CD4-positive, CD25-positive, alpha-beta regulatory T cell (primary cell): ENCODE measurements around the gene SORCS2. TPM values are rescaled to one million over a fixed set of nuclear protein-coding genes. Genes with fewer than 3 reads are reported as not detected.

Experiments used
- ATAC-seq, 2 donors: fragments of 150-1000 bp; cut with Tn5 transposase; one replicate each; pipeline ENCODE4 v1.10.0; 2021; ENCODE audit warnings: low read depth in 2 of 2, moderate number of reproducible peaks in 2 of 2, moderate library complexity in 1 of 2
- DNase-seq, 3 donors: peaks; one replicate each; pipeline versions ENCODE4 v3.0.0 to v3.0.0-alpha.2; 2012 to 2022; ENCODE audit warnings: mixed read lengths in 1 of 3
- H3K27ac ChIP-seq: one replicate; pipeline ENCODE4 v1.7.0; 2013; ENCODE audit warnings: mild to moderate bottlenecking, low read length; ENCODE audit not compliant: insufficient read depth, poor library complexity, severe bottlenecking
- H3K27me3 ChIP-seq: one replicate; pipeline ENCODE4 v1.7.0; 2013; ENCODE audit warnings: low read length; ENCODE audit not compliant: control insufficient read depth, insufficient read depth
- H3K36me3 ChIP-seq: one replicate; pipeline ENCODE4 v1.7.0; 2013; ENCODE audit warnings: mild to moderate bottlenecking, low read length, moderate library complexity; ENCODE audit not compliant: control insufficient read depth, insufficient read depth
- H3K4me1 ChIP-seq: 2 replicates; pipeline ENCODE4 v1.7.0; 2013; ENCODE audit warnings: mild to moderate bottlenecking, low read length; ENCODE audit not compliant: insufficient read depth, control insufficient read depth, poor library complexity, severe bottlenecking
- H3K4me3 ChIP-seq: one replicate; pipeline ENCODE4 v1.7.0; 2013; ENCODE audit warnings: low read depth, mild to moderate bottlenecking, low read length, moderate library complexity
- H3K9me3 ChIP-seq, 2 experiments: 1 replicate in 1 of 2; 2 replicates in 1 of 2; pipeline ENCODE4 v1.7.0; 2013; ENCODE audit warnings: low read length in 2 of 2, mild to moderate bottlenecking in 1 of 2, moderate library complexity in 1 of 2; ENCODE audit not compliant: control insufficient read depth in 2 of 2
- H3K27ac Mint-ChIP-seq, 3 donors: one replicate each; pipeline ENCODE4 v1.8.0; 2020 to 2022; ENCODE audit warnings: mild to moderate bottlenecking in 3 of 3, mixed read lengths in 3 of 3, moderate library complexity in 2 of 3
- H3K27me3 Mint-ChIP-seq: one replicate; pipeline ENCODE4 v1.8.0; 2022; ENCODE audit warnings: mild to moderate bottlenecking, mixed read lengths
- H3K36me3 Mint-ChIP-seq: one replicate; pipeline ENCODE4 v1.8.0; 2020; ENCODE audit warnings: mixed read lengths
- H3K4me1 Mint-ChIP-seq, 4 donors: one replicate each; pipeline ENCODE4 v1.8.0; 2020 to 2022; ENCODE audit warnings: mixed read lengths in 4 of 4, mild to moderate bottlenecking in 1 of 4
- H3K4me3 Mint-ChIP-seq, 4 donors: one replicate each; pipeline ENCODE4 v1.8.0; 2020 to 2022; ENCODE audit warnings: mild to moderate bottlenecking in 4 of 4, mixed read lengths in 4 of 4, moderate library complexity in 3 of 4
- H3K9me3 Mint-ChIP-seq, 7 donors: one replicate each; pipeline ENCODE4 v1.8.0; 2020 to 2022; ENCODE audit warnings: mixed read lengths in 7 of 7, mild to moderate bottlenecking in 3 of 7, moderate library complexity in 2 of 7
- polyA plus RNA-seq, 4 donors: library from polyadenylated mRNA; unstranded; fragments of 300-500 nt; fragmentation: Illumina TruSeq; gene quantifications; one replicate each; pipeline ENCODE4 v1.2.3, GENCODE V29; 2021
- total RNA-seq: library from RNA; stranded (reverse); gene quantifications from one replicate; pipeline ENCODE4 v1.2.3, GENCODE V29; 2022

Gene SORCS2
- total and polyA plus RNA-seq, 5 donors from 2014 or later: not detected

DNA sequence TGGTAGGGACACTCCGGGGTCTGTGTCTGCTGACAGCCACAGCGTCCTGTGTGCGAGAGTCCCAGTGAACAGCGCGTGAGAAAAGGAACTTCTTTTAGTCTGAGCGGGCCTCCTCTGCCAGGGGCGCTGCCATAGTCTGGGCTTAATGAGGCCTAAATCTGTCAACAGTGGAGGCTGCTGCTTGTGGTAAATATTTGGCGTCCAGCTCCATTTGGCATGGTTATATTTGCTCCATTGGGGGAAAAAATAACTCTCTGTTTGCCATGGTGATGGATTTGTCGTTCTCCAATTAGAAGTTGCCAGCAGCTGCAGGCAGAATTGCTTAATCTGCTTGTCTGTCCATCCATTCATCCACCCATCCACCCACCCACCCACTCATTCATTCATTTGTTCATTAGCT is 313.8 kb downstream of the SORCS2 start:
- H3K27ac ChIP-seq: no peak overlapping the region
- H3K4me3 ChIP-seq: no peak overlapping the region
- no peaks in the 10 kb centered on the region for H3K4me1 Mint-ChIP-seq
- DNase-seq: no peak
- H3K27me3 ChIP-seq: no peaks in the 10 kb centered on the region
- no peak for ATAC-seq
- H3K4me1 ChIP-seq: no peaks in the 10 kb centered on the region
- H3K9me3 ChIP-seq: no peaks in the 10 kb centered on the region
- peaks cover 0 to 2% (median 0%) of the 10 kb centered on the region in 7 donors for H3K9me3 Mint-ChIP-seq
- no peak overlapping the region for H3K4me3 Mint-ChIP-seq
- H3K36me3 ChIP-seq: no peaks in the 10 kb centered on the region
- H3K27me3 Mint-ChIP-seq: peaks cover 8% of the 10 kb centered on the region
- H3K36me3 Mint-ChIP-seq: no peaks in the 10 kb centered on the region
- no peak overlapping the region for H3K27ac Mint-ChIP-seq

DNA sequence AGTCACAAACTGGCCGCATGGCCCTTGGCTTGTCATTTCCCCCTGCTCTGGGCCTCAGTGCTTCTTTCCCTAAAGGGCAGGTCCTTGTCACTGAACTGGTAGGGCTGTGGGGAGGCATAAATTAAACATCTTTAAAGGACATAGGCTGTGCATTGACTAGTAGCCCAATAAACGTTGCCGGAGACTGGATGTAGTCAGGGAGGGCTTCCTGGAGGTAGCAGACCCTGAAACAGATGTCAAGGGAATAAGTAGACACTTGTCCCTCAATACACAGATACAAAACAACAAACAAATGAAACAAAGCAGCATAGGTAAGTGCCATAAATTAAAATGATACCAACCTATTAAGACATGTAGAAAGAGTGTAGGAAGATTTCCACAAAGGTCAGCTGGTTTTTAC is 314.2 kb downstream of the SORCS2 start:
- Mint-ChIP-seq H3K4me3 (no peak overlapping the region), H3K27me3 (peaks cover 8% of the 10 kb centered on the region), H3K4me1 (no peaks in the 10 kb centered on the region), H3K27ac (no peak overlapping the region), H3K36me3 (no peaks in the 10 kb centered on the region), H3K9me3 (peaks cover 0 to 2% (median 0%) of the 10 kb centered on the region in 7 donors)
- Histone ChIP-seq H3K27ac (no peak overlapping the region), H3K4me3 (no peak overlapping the region), H3K9me3 (no peaks in the 10 kb centered on the region), H3K27me3 (no peaks in the 10 kb centered on the region), H3K4me1 (no peaks in the 10 kb centered on the region), H3K36me3 (no peaks in the 10 kb centered on the region)
- ATAC-seq (no peak), DNase-seq (no peak)

DNA sequence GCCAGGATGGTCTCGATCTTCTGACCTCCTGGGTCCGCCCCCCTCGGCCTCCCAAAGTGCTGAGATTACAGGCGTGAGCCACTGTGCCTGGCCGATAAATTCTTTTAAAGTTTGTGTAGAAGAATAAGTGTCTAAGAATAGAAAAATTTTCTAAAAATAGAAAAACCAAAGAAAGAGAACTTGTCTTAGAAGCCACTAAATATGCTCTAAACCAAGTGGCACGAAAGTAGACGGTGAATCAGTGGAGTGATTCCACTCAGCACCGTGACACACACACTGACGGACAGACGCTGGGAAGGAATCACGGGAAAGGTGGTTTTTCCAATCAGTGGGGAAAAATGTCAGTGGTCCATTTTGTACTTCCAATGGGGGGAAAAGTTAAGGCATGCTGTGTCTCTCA is 315.0 kb downstream of the SORCS2 start:
- H3K4me1 Mint-ChIP-seq: no peaks in the 10 kb centered on the region
- H3K27me3 ChIP-seq: no peaks in the 10 kb centered on the region
- no peak overlapping the region for H3K4me3 Mint-ChIP-seq
- H3K4me3 ChIP-seq: no peak overlapping the region
- DNase-seq: no peak
- no peaks in the 10 kb centered on the region for H3K36me3 Mint-ChIP-seq
- H3K36me3 ChIP-seq: no peaks in the 10 kb centered on the region
- ATAC-seq: no peak
- H3K27me3 Mint-ChIP-seq: peaks cover 8% of the 10 kb centered on the region
- H3K27ac Mint-ChIP-seq: no peak overlapping the region
- H3K9me3 Mint-ChIP-seq: peaks cover 0 to 2% (median 0%) of the 10 kb centered on the region in 7 donors
- H3K27ac ChIP-seq: no peak overlapping the region
- H3K9me3 ChIP-seq: no peaks in the 10 kb centered on the region
- H3K4me1 ChIP-seq: no peaks in the 10 kb centered on the region

DNA sequence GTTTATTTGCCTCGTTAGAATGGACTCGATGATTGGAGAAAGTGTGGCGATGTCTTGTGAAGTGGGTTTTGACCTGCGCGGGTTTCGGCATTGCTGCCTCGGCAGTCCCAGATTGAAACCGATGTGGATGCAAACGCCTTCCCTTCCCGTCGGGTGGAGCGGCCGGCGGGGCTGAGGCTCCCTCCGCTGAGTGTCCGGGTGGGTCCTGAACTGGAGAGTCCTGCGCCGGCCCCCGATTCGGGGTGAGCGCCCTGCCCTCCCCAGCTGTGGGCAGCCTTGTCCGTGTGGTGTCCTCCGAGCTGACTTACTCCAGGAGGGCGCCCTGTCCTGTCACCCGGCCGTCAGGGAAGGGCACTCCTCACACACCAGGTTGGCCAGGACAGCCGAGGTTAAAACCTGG is 317.7 kb downstream of the SORCS2 start:
- Histone ChIP-seq H3K4me3 (no peak overlapping the region), H3K27ac (no peak overlapping the region), H3K27me3 (no peaks in the 10 kb centered on the region), H3K36me3 (no peaks in the 10 kb centered on the region), H3K4me1 (no peaks in the 10 kb centered on the region), H3K9me3 (no peaks in the 10 kb centered on the region)
- Mint-ChIP-seq H3K27me3 (peaks cover 8% of the 10 kb centered on the region), H3K36me3 (no peaks in the 10 kb centered on the region), H3K27ac (no peak overlapping the region), H3K4me3 (no peak overlapping the region), H3K4me1 (no peaks in the 10 kb centered on the region), H3K9me3 (peaks cover 0 to 2% (median 0%) of the 10 kb centered on the region in 7 donors)
- ATAC-seq (no peak), DNase-seq (no peak)

DNA sequence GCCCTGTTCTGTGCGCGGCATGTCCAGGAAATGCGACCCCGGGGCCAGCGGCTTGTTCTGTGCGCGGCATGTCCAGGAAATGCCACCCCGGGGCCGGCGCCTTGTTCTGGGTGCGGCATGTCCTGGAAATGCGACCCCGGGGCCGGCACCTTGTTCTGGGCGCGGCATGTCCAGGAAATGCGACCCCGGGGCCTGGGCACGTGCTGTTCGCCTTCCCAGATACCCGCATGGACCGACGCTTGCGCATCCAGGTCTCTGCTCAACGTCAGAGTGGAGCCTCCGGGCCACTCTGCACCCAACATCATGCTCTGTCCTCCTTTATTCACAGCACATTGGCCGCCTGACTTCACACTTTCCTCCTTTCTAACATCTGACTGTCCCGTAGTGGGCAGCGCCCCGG is 318.2 kb downstream of the SORCS2 start:
- Histone ChIP-seq H3K27me3 (no peaks in the 10 kb centered on the region), H3K4me1 (no peaks in the 10 kb centered on the region), H3K27ac (no peak overlapping the region), H3K9me3 (no peaks in the 10 kb centered on the region), H3K36me3 (no peaks in the 10 kb centered on the region), H3K4me3 (no peak overlapping the region)
- Mint-ChIP-seq H3K4me3 (no peak overlapping the region), H3K4me1 (no peaks in the 10 kb centered on the region), H3K9me3 (peaks cover 0 to 2% (median 0%) of the 10 kb centered on the region in 7 donors), H3K27ac (no peak overlapping the region), H3K27me3 (peaks cover 8% of the 10 kb centered on the region), H3K36me3 (no peaks in the 10 kb centered on the region)
- no peak for ATAC-seq
- DNase-seq: no peak

DNA sequence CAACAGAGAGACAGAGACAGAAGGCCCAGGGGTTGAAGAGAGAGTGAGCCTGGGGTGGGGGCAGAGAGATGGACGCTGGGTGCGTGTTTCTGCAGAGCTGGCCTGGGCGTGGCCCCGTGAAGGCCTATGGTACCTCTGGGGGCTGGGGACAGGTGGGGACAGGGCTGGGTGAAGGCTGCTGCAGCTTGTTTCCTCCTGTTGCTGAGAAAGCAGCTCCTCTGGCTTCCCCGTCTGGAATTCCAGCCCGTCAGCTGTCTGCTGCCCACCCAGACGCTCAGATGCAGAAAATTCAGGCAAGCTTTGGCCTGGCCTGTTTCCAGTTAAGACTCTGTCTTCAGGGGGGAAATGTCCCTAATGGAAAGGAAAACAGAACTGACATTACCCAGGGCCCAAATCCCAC is 319.2 kb downstream of the SORCS2 start:
- no peaks in the 10 kb centered on the region for H3K4me1 Mint-ChIP-seq
- ATAC-seq (no peak), DNase-seq (no peak)
- no peaks in the 10 kb centered on the region for H3K36me3 Mint-ChIP-seq
- Histone ChIP-seq H3K9me3 (no peaks in the 10 kb centered on the region), H3K27me3 (no peaks in the 10 kb centered on the region), H3K27ac (no peak overlapping the region), H3K36me3 (no peaks in the 10 kb centered on the region), H3K4me3 (no peak overlapping the region), H3K4me1 (no peaks in the 10 kb centered on the region)
- H3K27me3 Mint-ChIP-seq: peaks cover 10% of the 10 kb centered on the region
- H3K9me3 Mint-ChIP-seq: peaks cover 0 to 2% (median 0%) of the 10 kb centered on the region in 7 donors
- H3K27ac Mint-ChIP-seq: no peak overlapping the region
- no peak overlapping the region for H3K4me3 Mint-ChIP-seq

DNA sequence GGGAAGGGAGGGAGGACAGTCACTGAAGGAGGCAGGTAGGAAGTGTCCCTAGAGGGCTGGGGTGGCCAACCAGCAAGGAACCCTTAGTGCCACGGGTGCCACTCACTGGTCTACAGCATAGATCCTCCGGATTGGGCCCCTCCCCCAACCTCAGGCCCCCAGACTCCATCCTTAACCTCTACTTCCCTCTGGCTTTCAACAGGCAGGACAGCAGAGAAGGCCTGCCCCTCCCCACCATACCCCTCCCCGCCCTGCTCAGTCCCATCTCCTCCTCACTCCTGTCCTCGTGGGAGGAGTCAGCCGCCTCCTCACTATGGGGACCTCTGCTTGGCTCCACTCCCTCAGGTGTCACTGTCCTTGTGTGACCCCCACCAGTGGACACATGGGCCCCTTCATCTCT is 320.1 kb downstream of the SORCS2 start:
- Histone ChIP-seq H3K4me3 (no peak overlapping the region), H3K4me1 (no peaks in the 10 kb centered on the region), H3K27ac (no peak overlapping the region), H3K9me3 (no peaks in the 10 kb centered on the region), H3K27me3 (no peaks in the 10 kb centered on the region), H3K36me3 (no peaks in the 10 kb centered on the region)
- no peaks in the 10 kb centered on the region for H3K36me3 Mint-ChIP-seq
- no peak for ATAC-seq
- no peak overlapping the region for H3K4me3 Mint-ChIP-seq
- H3K4me1 Mint-ChIP-seq: no peaks in the 10 kb centered on the region
- H3K9me3 Mint-ChIP-seq: peaks cover 0 to 2% (median 0%) of the 10 kb centered on the region in 7 donors
- no peak for DNase-seq
- no peak overlapping the region for H3K27ac Mint-ChIP-seq
- peaks cover 13% of the 10 kb centered on the region for H3K27me3 Mint-ChIP-seq

DNA sequence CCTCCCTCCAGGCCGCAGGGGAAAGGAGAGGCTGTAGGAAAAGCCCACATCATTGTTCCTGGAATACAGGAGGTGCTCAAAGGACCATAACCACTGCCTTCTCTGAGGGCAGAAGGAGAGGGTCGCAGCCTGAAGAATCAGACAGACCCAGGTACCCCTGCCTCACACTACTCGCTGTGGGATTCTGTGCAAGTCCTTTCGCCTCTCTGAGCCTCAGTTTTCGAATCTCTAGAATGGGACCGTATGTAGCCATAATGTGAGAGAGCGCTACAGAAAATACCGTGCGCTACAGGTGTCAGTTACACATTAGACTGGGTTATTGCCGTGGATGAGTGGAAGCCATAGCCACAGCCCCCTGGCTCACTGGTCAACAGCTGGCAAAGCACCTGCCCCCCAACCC is 320.6 kb downstream of the SORCS2 start:
- no peak for DNase-seq
- ATAC-seq: no peak
- H3K27ac ChIP-seq: no peak overlapping the region
- H3K36me3 ChIP-seq: no peaks in the 10 kb centered on the region
- no peaks in the 10 kb centered on the region for H3K4me1 Mint-ChIP-seq
- H3K9me3 Mint-ChIP-seq: peaks cover 0 to 2% (median 0%) of the 10 kb centered on the region in 7 donors
- H3K4me3 ChIP-seq: no peak overlapping the region
- H3K4me3 Mint-ChIP-seq: no peak overlapping the region
- no peak overlapping the region for H3K27ac Mint-ChIP-seq
- H3K36me3 Mint-ChIP-seq: no peaks in the 10 kb centered on the region
- no peaks in the 10 kb centered on the region for H3K4me1 ChIP-seq
- H3K9me3 ChIP-seq: no peaks in the 10 kb centered on the region
- H3K27me3 ChIP-seq: no peaks in the 10 kb centered on the region
- H3K27me3 Mint-ChIP-seq: peaks cover 8% of the 10 kb centered on the region
